Measurements from ENCODE around the gene CHST11.
"Not testable (repeated sequence)": the region's sequence is repeated elsewhere in the genome, so short reads cannot be mapped to it uniquely, and the experiment has no call there.

Gene CHST11

DNA sequence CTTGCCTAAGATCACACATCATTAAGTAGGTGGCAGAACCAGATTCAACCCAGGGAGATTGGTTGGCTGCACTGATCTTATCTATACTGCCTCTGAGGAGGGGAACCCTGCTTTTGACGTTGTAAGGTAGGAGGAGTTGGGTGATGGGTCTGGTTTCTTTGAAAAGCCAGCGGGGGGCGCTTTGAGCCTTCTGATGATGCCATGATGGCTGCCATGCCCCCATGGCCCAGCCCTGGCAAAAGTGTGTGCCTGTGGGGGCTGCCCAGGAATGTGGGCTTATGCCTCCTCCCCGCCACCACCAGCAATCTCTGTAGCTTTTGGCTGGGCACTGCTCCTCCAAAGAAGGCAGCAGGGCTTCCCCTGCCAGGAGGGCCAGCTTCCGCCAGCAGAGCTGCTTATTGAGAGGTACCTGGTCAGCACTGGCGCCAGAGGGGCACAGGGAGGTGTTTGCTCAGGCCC lies 277.0 kb downstream of the CHST11 start:
- no peak for DNase-seq

DNA sequence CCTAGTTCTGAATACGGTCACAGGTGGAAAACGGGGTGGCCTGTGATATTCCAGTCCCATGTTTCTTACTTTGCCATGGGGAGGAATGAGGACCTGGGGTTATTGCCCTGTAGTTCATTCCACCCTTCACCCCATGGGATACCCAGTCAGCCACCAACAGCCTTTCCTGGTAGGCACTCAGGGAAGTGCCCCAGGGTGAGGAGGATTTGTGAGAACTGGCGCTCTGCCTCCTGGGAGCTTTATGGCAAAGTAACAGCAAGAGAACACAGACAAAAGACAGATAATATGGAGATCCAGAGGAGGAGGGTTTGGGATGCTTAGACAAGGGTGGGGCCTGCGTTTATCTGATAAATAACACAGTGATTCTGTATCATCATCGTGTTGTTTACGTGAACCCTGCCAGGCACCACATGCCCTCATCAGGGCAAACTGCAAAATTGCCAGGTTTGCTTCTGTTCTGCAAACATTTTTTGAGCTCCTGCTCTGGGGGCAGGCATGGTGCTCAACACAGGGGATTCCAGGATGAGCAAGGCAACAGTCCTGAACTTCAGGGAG lies 277.9 kb downstream of the CHST11 start:
- DNase-seq, result no peak

DNA sequence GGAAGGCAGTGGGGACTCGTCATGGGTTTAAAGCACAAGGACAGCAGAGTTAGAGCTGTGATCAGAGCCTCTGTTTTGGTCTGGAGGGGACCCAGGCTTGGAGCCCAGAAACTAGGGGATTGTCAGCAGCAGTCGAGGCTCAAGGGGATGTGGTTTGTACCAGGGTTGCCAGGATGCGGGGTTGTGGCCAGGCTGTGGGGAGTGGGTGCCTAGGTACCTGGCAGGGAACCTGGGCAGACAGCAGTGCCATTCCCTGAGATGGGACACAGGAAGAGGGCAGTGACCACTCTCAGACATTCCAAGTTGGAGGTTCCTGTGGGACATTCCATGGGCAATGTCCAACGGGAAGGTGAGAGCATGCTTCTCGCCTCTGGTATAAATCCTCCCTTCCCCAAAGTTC lies 279.1 kb downstream of the CHST11 start:
- DNase-seq, result no peak

- DNase-seq, result no peak
Observed at GRCh38 chr12:104736307-104736706, 279.6 kb downstream of the CHST11 start.

DNA sequence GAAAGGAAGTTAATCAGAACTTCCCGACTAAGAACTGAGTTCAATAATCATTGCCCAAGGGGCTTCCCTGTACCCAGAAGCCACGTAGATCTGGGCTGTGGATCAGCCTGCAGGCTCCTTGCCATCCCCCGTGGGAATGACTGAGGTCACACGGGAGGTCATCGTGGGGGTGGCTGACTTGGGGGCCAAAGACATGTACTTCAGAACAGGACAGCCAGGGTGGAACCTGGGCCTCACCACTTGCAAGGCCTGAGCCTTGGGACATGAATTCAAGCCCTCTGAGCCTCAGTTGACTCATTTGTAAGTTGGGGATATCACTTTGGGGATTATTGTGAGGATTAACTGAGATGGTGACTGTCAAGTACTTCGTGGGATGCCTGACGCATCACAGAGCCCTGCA lies 280.4 kb downstream of the CHST11 start:
- DNase-seq, result no peak

- DNase-seq, result peak; percentile 11
Observed at GRCh38 chr12:104737791-104738301, 281.1 kb downstream of the CHST11 start.

- DNase-seq, result no peak
Observed at GRCh38 chr12:104738331-104738730, 281.6 kb downstream of the CHST11 start.

GRCh38 chr12:104738776-104739642 lies 282.3 kb downstream of the CHST11 start:
- DNase-seq, result no peak

GRCh38 chr12:104740668-104741067 lies 283.9 kb downstream of the CHST11 start:
- no peak for DNase-seq

DNA sequence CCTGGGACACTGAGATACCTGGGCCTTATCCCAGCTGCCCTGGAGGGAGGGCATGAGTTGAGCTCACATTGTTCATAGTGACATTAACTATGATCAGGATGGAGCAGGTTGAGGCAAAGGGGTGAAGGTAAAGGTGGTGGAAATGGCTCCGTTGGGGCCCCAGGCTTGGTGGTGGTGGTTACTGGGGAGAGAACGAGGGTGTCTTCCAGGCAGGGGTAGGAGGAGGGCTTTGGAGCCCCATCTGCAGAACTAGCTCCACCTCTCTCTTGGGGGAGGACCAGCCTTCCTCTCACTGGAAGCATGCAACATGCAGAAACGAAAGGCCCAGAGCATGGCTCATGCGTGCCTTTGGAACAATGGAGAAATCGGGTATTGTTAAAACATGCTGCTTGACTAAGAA lies 284.3 kb downstream of the CHST11 start:
- no peak for DNase-seq

GRCh38 chr12:104741497-104742367 lies 285.0 kb downstream of the CHST11 start:
- DNase-seq, result no peak

DNA sequence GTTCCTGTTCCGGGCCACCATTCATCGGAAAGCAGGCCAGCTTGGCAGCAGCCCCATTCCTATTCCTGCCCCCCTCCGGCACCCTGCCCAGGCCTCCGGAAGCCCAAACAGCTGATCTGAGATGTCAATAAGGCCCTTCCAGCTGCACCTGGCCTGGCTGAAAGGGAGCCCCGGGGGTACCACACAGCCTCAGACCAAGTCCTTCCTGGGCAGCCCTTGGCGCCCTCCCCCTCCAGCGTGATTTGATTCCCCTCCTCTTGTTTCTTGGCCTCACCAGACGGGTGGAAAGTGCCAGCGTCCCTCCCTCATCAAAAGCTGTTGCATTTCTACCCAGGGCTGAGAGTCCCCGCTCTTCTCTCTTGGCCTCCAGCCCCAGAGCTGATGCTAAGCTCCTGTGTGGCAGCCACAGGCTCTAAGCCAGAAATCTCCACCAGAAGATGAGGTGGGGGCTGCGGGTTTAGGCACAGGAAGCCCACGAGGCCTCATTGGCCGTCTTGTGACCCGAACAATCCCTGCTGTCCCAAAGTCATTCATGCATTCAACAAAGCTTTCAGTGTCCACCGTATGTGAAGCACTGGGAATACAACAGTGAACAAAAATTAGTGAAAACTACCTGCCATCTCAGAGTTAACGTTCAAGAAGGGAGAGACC lies 285.9 kb downstream of the CHST11 start:
- DNase-seq, result no peak

DNA sequence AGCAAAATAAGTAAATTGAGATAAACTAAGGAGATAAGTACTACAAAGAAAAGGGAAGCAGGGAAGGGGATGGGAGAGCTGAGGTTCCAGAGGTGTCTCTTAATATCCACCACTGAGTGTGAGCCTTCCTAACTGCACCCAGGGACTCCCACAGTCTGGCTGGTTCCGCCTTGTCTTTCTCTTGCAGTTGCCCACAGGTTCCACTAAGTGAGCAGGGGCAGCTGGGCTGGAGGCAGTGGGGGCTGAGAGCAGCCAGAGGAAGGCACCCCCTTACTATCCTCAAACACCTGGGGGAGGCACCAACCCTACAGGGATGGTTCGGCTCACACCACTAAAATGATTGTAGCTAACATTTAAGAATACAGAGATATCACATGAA lies 286.4 kb downstream of the CHST11 start:
- no peak for DNase-seq

DNA sequence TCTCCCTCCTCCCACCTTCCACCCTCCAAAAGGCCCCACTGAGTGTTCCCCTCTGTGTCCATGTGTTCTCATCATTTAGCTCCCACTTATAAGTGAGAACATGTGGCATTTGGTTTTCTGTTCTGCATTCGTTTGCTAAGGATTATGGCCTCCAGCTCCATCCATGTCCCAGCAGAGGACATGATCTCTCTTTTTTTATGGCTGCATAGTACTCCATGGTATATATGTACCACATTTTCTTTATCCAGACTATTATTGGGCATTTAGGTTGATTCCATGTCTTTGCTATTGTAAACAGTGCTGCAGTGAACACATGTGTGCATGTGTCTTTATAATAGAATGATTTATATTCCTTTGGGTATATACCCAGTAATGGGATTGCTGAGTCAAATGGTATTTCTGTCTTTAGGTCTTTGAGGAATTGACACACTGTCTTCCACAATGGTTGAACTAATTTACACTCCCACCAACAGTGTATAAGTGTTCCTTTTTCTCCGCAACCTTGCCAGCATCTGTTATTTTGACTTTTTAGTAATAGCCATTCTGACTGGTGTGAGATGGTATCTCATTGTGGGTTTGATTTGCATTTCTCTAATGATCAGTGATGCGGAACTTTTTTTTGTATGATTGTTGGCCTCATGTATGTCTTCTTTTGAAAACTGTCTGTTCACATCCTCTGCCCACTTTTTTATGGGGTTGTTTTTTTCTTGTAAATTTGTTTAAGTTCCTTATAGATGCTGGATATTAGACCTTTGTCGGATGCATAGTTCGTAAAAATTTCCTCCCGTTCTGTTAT lies 287.2 kb downstream of the CHST11 start:
- DNase-seq, result not testable (repeated sequence)

DNA sequence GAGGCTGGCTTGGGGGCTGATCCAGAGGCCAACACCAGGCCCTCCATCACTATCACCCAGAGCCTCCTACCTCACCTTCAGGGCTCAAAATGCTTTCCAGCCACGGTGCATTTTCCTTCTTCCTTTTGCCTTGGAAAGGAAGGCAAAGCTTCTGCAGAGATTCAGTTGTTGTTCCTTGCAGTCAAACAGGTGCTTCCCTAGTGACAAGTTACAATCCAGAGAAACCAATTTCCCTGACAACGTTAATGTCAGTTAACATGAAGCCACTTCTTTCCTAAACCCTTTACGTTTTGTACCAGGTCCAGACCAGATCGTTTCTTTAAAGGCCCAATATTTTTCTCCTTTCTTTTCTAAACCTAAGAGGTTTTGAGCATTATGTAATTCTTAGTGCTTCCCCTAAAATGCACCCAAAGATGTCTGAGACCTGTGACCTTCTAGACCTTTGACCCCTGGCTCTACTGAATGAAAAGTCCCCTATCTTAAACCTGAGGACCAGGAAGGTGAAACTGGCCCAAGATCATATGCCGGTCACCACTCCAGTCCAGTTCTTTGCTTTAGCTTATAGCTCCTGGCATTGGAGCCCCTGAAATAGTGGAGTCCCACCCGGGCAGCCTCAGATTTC lies 289.8 kb downstream of the CHST11 start:
- no peak for DNase-seq

GRCh38 chr12:104747330-104747729 lies 290.6 kb downstream of the CHST11 start:
- DNase-seq, result no peak

GRCh38 chr12:104747955-104748354 lies 291.2 kb downstream of the CHST11 start:
- DNase-seq, result no peak

GRCh38 chr12:104748356-104748755 lies 291.6 kb downstream of the CHST11 start:
- DNase-seq, result no peak

DNA sequence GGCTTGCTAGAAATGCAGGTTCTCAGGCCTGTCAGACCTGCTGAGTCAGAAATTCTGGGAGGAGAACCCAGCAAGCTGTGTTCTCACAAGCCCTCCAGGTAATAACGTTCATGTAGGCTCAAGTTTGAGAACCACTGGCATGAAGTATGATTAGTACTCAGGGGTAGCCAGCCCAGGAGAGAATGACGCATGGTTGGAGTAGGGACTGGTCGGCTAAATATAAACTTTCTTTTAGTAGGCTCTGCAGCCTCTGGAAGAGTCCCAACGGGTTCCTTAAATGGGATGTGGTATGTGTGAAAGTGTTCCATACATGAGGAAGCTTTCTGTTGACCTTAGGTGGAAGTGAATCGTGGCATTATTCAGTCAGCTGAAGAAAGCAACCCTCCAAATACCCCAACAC lies 292.0 kb downstream of the CHST11 start:
- DNase-seq, result no peak

DNA sequence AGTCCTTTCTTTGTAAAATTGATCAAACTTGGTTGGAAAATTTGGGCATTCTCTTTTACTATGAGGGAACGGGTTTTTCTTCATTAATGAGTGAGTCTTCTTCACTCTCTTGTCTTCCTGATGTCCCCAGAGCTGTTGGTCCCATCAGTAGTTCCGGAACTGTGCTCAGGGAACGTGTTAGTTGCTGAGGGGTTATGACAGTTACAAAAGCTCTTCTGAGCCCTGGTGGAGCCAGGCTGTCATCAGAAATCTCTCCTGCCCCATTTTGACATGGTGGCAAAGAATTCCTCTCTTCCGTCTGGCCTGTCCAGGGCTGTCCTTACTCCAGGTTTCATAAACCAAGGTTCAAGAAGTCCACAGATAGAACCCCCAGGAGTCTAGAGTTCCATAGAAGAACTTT lies 292.8 kb downstream of the CHST11 start:
- no peak for DNase-seq

- no peak for DNase-seq
Observed at GRCh38 chr12:104750061-104750460, 293.3 kb downstream of the CHST11 start.

DNA sequence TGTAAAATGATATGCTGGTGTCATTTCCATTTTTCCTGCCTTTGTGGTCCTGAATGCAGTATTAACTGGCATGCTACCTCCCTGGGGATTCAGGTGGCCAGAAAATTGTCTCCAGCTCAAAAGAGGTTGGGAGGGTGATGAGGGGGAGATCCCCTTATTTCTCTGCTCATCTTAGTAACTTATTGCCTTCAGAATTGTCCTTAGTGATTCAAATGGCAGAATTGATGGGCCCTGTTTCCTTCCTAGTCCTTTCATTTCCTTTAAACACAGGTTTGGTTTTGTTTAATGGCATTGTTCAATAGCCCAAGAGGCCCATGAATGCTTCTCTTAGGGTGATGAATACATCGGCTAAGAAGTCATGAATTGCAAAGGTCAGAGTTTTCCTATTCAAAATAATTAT lies 294.4 kb downstream of the CHST11 start:
- DNase-seq, result no peak

All from DMS 273 treated with DMSO at 0.1 percent for 48 hours (cell line).